BJ (cell line): ENCODE measurements around the gene CCL19. TPM values are rescaled to one million over a fixed set of nuclear protein-coding genes. Genes with fewer than 3 reads are reported as not detected.
A peak's percentile ranks its signal among the peaks of the same experiment; 100 is the strongest.

Source experiments
- CTCF ChIA-PET: fragments of 350-600 bp; formaldehyde crosslinking; extraction: SDS; loops from one replicate; lab custom pipeline; 2021; ENCODE audit warnings: antibody characterized with exemption, inconsistent platforms; lab: Yijun Ruan, JAX
- POLR2A ChIA-PET: fragments of 300-600 bp; sonication (Branson Sonifier 250); formaldehyde crosslinking; extraction: SDS; loops from one replicate; lab custom pipeline; 2021; ENCODE audit warnings: antibody characterized with exemption; lab: Charles Lee
- DNase-seq: peaks from one replicate; pipeline ENCODE4 v3.0.0-alpha.2; 2011; ENCODE audit warnings: low read depth
- H3K27me3 ChIP-seq: 2 replicates; pipeline ENCODE4 v1.6.0; 2011; ENCODE audit warnings: low read length; ENCODE audit not compliant: control insufficient read depth, insufficient read depth
- H3K36me3 ChIP-seq: 2 replicates; pipeline ENCODE4 v1.5.1; 2011; ENCODE audit warnings: low read length; ENCODE audit not compliant: control insufficient read depth, insufficient read depth
- H3K4me3 ChIP-seq: 2 replicates; pipeline ENCODE4 v1.5.1; 2011; ENCODE audit warnings: low read depth, mild to moderate bottlenecking, control low read depth, low read length
- polyA plus RNA-seq: library from polyadenylated mRNA; depleted of rRNA; stranded (reverse); fragments of >200 nt; gene quantifications from 2 replicates; pipeline ENCODE4 v1.2.3, GENCODE V29; 2011
- TF ChIP-seq, protein P1 (sequence below): IDR thresholded peaks from 2 replicates; pipeline ENCODE4 v1.5.1; 2011; ENCODE audit warnings: low read depth, mild to moderate bottlenecking, control low read depth, inconsistent platforms, low read length, moderate library complexity; ENCODE audit not compliant: insufficient read depth

The CCL19 gene
- polyA plus RNA-seq, 1 experiment, result not detected

DNA sequence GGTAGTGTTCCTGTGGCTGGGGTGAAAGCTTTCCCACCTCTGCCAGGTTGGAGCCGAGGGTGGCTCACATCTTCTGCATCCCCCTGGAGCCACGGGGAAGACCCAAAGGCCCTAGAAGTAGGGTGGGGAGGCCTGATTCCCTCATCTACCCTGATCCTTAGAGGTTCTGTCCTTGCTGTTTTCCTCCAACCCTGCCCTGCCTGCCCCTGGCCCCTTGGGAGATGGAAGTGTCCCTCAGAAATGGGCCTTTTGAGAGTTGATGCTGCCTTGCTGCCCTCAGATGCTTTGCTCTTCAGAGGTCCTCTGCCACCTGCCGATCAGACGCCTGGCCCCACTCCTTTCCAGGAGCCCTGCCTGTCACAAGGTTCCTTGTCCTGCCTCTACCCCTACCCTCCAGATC, 6.3 kb downstream of the CCL19 start:
- POLR2A ChIA-PET, result no interaction called here
- no peak for DNase-seq
- Histone ChIP-seq H3K27me3 (no peaks in the 10 kb centered on the region), H3K36me3 (no peaks in the 10 kb centered on the region), H3K4me3 (no peak overlapping the region)
- TF ChIP-seq, protein P1, sequence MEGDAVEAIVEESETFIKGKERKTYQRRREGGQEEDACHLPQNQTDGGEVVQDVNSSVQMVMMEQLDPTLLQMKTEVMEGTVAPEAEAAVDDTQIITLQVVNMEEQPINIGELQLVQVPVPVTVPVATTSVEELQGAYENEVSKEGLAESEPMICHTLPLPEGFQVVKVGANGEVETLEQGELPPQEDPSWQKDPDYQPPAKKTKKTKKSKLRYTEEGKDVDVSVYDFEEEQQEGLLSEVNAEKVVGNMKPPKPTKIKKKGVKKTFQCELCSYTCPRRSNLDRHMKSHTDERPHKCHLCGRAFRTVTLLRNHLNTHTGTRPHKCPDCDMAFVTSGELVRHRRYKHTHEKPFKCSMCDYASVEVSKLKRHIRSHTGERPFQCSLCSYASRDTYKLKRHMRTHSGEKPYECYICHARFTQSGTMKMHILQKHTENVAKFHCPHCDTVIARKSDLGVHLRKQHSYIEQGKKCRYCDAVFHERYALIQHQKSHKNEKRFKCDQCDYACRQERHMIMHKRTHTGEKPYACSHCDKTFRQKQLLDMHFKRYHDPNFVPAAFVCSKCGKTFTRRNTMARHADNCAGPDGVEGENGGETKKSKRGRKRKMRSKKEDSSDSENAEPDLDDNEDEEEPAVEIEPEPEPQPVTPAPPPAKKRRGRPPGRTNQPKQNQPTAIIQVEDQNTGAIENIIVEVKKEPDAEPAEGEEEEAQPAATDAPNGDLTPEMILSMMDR, result no peak
- CTCF ChIA-PET, result interaction anchor here (3.2 to 3.8 kb wide), 2 partner anchors 9 to 17 kb away, joined by 17 to 39 read pairs; no protein-coding TSS in a partner anchor

DNA sequence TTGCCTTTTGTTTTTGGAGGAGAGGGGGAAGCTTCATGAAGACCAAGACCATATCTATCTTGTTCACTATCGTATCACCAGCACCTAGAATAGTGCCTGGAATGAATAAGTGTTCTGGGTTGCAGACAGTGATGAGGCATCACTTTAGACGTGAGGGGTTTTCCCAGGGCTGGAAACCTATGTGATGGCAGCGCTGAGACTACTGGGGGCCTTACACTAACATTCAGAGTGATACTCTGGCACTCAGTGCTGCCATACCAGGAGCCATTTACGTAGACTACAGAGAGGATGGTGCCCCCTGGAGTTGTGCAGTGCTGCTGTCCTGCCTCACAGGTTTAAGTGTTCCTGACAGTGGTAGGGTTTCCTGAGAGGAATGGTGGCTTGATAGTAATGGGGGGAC, 6.9 kb downstream of the CCL19 start:
- Histone ChIP-seq H3K36me3 (no peaks in the 10 kb centered on the region; the same call in 1 of the 2 replicates), H3K27me3 (no peaks in the 10 kb centered on the region), H3K4me3 (no peak overlapping the region)
- no peak for DNase-seq
- ChIA-PET POLR2A (no interaction called here), CTCF (interaction anchor here (1.5 kb wide), 1 partner anchor 17 kb away, joined by 6 read pairs; no protein-coding TSS in a partner anchor)
- TF ChIP-seq, protein P1, result no peak

DNA sequence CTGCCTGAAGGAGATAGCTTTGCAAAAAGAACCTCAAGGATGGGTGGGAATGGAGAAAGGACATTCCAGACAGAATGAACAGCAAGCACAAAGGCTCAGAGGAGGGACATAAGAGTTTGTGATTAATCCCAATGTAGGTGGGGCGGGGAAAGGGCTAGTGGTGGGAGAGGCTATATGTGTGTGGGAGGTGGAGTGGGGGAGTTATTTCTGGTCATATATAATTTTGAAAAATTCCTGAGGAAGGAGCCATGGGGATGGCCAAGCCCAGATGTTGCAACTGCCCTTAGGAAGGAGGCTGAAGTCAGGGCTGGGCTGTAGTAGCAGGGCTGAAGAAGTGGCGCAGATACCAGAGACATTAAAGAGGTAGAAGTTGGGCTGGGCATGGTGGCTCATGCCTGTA, 15.2 kb downstream of the CCL19 start:
- CTCF ChIA-PET, result interaction anchor here (0.7 to 3.4 kb wide), 10 partner anchors 9 to 38 kb away, joined by 3 to 45 read pairs (median 5); partner anchors contain the start of gene CCL27
- POLR2A ChIA-PET, result no interaction called here
- no peak for DNase-seq

DNA sequence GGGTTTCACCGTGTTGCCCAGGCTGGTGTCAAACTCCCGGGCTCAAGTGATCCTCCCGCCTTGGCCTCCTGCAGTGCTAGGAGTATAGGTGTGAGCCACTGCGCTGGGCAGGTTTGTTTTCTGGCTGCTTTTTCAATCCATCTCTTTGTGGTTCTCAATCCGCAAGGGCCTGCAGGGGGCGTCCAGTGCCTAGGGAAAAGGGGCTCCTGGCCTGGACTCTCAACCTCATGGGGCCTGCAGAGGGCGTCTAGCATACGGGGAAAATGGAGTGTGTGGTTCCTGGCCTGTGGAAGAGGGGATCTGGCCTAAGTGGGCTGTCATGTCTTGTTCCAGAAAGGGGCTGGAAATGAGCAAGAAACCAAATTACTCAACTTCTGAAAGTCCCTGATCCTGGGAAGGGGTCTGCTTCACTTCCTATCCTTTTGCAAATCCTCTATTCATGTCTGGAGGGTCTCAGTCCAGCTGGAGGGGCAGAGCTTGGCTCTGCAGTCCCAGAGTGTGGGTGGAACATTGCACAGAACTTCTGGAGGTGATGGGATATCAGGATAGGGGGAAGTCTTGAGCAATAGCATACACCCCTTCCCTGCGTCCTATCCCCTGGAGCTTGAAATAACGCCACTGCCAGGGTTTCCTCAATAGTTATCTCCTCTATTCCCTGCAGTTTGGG, 15.9 kb downstream of the CCL19 start:
- DNase-seq, result no peak

More for the DNA sequence above, 15.2 kb downstream of the CCL19 start:
- H3K27me3 ChIP-seq, result no peaks in the 10 kb centered on the region
- H3K36me3 ChIP-seq, result peaks cover 2% of the 10 kb centered on the region
- TF ChIP-seq, protein P1, result no peak
- H3K4me3 ChIP-seq, result no peak overlapping the region

DNA sequence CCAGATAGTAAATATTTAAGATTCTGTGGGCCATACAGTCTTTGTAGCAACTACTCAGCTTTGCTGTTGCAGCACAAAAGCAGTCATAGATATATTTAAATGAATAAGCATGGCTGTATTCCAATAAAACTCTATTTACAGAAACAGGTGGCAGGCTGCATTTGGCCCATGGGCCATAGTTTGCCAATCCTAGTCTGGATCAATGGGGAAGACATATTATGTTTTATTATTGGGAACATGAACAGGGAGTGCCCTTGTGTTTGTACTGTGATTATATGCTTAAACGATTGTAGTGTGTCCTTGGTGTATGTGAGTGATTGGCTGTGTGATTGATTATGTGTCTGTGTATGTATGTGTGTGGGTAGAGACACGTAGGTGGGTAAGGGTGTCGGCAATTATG, 16.6 kb downstream of the CCL19 start:
- DNase-seq, result no peak
- TF ChIP-seq, protein P1, result no peak
- Histone ChIP-seq H3K36me3 (peaks cover 2% of the 10 kb centered on the region), H3K27me3 (no peaks in the 10 kb centered on the region), H3K4me3 (no peak overlapping the region)
- ChIA-PET POLR2A (no interaction called here), CTCF (interaction anchor here (0.8 to 3.4 kb wide), 5 partner anchors 10 to 27 kb away, joined by 3 to 45 read pairs (median 5); no protein-coding TSS in a partner anchor)

More for the DNA sequence above, 15.9 kb downstream of the CCL19 start:
- TF ChIP-seq, protein P1, result peak; percentile 88
- no peaks in the 10 kb centered on the region for H3K27me3 ChIP-seq
- peaks cover 2% of the 10 kb centered on the region for H3K36me3 ChIP-seq
- no peak overlapping the region for H3K4me3 ChIP-seq
- ChIA-PET CTCF (interaction anchor here (0.7 to 3.4 kb wide), 11 partner anchors 9 to 39 kb away, joined by 3 to 45 read pairs (median 5); partner anchors contain the start of gene CCL27), POLR2A (no interaction called here)
